Neuronal stem cell (in vitro differentiated cells): ENCODE results near the gene EXO5.

Experiments used
- DNase-seq: peaks from one replicate; pipeline ENCODE4 v3.0.0-alpha.2; 2013; ENCODE audit warnings: low spot score
- H2AFZ ChIP-seq: one replicate; pipeline ENCODE4 v1.6.1; 2013; ENCODE audit warnings: mild to moderate bottlenecking, low read length, inconsistent platforms
- H2AK5ac ChIP-seq: 2 replicates; pipeline ENCODE4 v1.6.1; 2013; ENCODE audit warnings: low read depth, mild to moderate bottlenecking, inconsistent platforms, low read length, moderate library complexity, mixed read lengths
- H2BK120ac ChIP-seq: 2 replicates; pipeline ENCODE4 v1.6.1; 2013; ENCODE audit warnings: low read depth, mild to moderate bottlenecking, inconsistent platforms, low read length, moderate library complexity, mixed read lengths
- H2BK12ac ChIP-seq: one replicate; pipeline ENCODE4 v1.6.1; 2013; ENCODE audit warnings: low read length, inconsistent platforms
- H2BK15ac ChIP-seq: 2 replicates; pipeline ENCODE4 v1.6.1; 2013; ENCODE audit warnings: mild to moderate bottlenecking, low read length, inconsistent platforms, mixed read lengths
- H2BK5ac ChIP-seq: one replicate; pipeline ENCODE4 v1.6.1; 2013; ENCODE audit warnings: inconsistent platforms, mild to moderate bottlenecking, low read length, moderate library complexity
- H3K14ac ChIP-seq: one replicate; pipeline ENCODE4 v1.6.1; 2013; ENCODE audit warnings: low read length, inconsistent platforms
- H3K18ac ChIP-seq: 2 replicates; pipeline ENCODE4 v1.6.1; 2013; ENCODE audit warnings: low read length, inconsistent platforms
- H3K23ac ChIP-seq: 2 replicates; pipeline ENCODE4 v1.6.1; 2013; ENCODE audit warnings: low read depth, mild to moderate bottlenecking, mixed read lengths, low read length, inconsistent platforms; ENCODE audit not compliant: poor library complexity
- H3K27ac ChIP-seq: replicated peaks from 3 replicates; pipeline ENCODE4 v1.5.1; 2013; ENCODE audit warnings: low read length, inconsistent platforms
- H3K27me3 ChIP-seq, 3 experiments: 2 replicates each; pipeline ENCODE4 v1.6.1; 2013; ENCODE audit warnings: low read length in 3 of 3, mild to moderate bottlenecking in 2 of 3, inconsistent platforms in 1 of 3, low read depth in 1 of 3, mixed read lengths in 1 of 3, moderate library complexity in 1 of 3; ENCODE audit not compliant: control insufficient read depth in 3 of 3, insufficient read depth in 3 of 3
- H3K36me3 ChIP-seq, 2 donors: replicated peaks in 1 of 2; 2 replicates each; pipeline ENCODE4 v1.6.1; 2013; ENCODE audit warnings: low read length in 2 of 2; ENCODE audit not compliant: control insufficient read depth in 2 of 2, insufficient read depth in 2 of 2
- H3K4ac ChIP-seq: 2 replicates; pipeline ENCODE4 v1.6.1; 2013; ENCODE audit warnings: inconsistent platforms, mild to moderate bottlenecking, low read length, moderate library complexity
- H3K4me1 ChIP-seq, 2 donors: 1 replicate in 1 of 2; 2 replicates in 1 of 2; pipeline ENCODE4 v1.6.1; 2013; ENCODE audit warnings: low read length in 2 of 2, low read depth in 1 of 2; ENCODE audit not compliant: control insufficient read depth in 2 of 2, insufficient read depth in 1 of 2
- H3K4me2 ChIP-seq: one replicate; pipeline ENCODE4 v1.6.1; 2013; ENCODE audit warnings: mild to moderate bottlenecking, low read length, inconsistent platforms; ENCODE audit not compliant: insufficient read depth, poor library complexity, severe bottlenecking
- H3K4me3 ChIP-seq, 2 donors: 2 replicates each; pipeline ENCODE4 v1.5.1; 2013; ENCODE audit warnings: low read length in 2 of 2, mild to moderate bottlenecking in 2 of 2, inconsistent platforms in 1 of 2, moderate library complexity in 1 of 2
- H3K79me1 ChIP-seq: one replicate; pipeline ENCODE4 v1.6.1; 2013; ENCODE audit warnings: low read depth, mild to moderate bottlenecking, inconsistent platforms, low read length, moderate library complexity
- H3K9ac ChIP-seq: one replicate; pipeline ENCODE4 v1.6.1; 2013; ENCODE audit warnings: mild to moderate bottlenecking, low read depth, low read length, inconsistent platforms; ENCODE audit not compliant: poor library complexity
- H3K9me3 ChIP-seq, 2 donors: replicated peaks in 1 of 2; 2 replicates each; pipeline versions ENCODE3 to v1.6.1; 2013; ENCODE audit warnings: low read length in 2 of 2, mild to moderate bottlenecking in 2 of 2, inconsistent platforms in 1 of 2, low read depth in 1 of 2, mixed read lengths in 1 of 2, moderate library complexity in 1 of 2; ENCODE audit not compliant: control insufficient read depth in 2 of 2, insufficient read depth in 1 of 2
- H4K8ac ChIP-seq: one replicate; pipeline ENCODE4 v1.6.1; 2013; ENCODE audit warnings: low read depth, mild to moderate bottlenecking, inconsistent platforms, low read length, moderate library complexity
- H4K91ac ChIP-seq: one replicate; pipeline ENCODE4 v1.6.1; 2013; ENCODE audit warnings: low read length, low read depth, mild to moderate bottlenecking, inconsistent platforms; ENCODE audit not compliant: poor library complexity
- WGBS, 2 donors: extraction: QIAGEN DNeasy Blood & Tissue Kit; methylation state at CpG; one replicate each; pipeline ENCODE4 v1.1.7; 2013; ENCODE audit warnings: missing lambda C conversion rate in 2 of 2, mixed read lengths in 1 of 2; ENCODE audit not compliant: insufficient read length in 2 of 2, insufficient replicate concordance in 1 of 2; ENCODE audit errors: extremely low coverage in 2 of 2; 5-methylcytosine and 5-hydroxymethylcytosine counted together

The EXO5 gene

GRCh38 chr1:40534589-40534988, 26.0 kb downstream of the EXO5 start:
- no peak overlapping the region for H3K4ac ChIP-seq

GRCh38 chr1:40535732-40536131, 27.2 kb downstream of the EXO5 start:
- Histone ChIP-seq H2BK120ac (no peak overlapping the region), H4K91ac (no peak overlapping the region), H3K4me2 (no peak overlapping the region), H3K9ac (no peak overlapping the region), H2BK15ac (no peak overlapping the region), H3K27me3 (no peaks in the 10 kb centered on the region), H3K4ac (no peak overlapping the region), H3K4me1 (peaks cover 0 to 3% of the 10 kb centered on the region in 2 donors), H3K79me1 (no peaks in the 10 kb centered on the region), H2AK5ac (no peak overlapping the region), H3K36me3 (peaks cover 0 to 2% of the 10 kb centered on the region in 2 donors), H3K23ac (no peak overlapping the region), H3K14ac (no peak overlapping the region), H3K9me3 (peaks cover 0 to 8% of the 10 kb centered on the region in 2 donors), H2BK12ac (no peak overlapping the region), H3K27ac (no peak overlapping the region), H2AFZ (no peak overlapping the region), H3K4me3 (no peak overlapping the region), H2BK5ac (no peak overlapping the region), H4K8ac (no peak overlapping the region), H3K18ac (no peak overlapping the region)
- no CpG with 5 or more reads among the region's 2 CpGs for WGBS, 2 donors
- DNase-seq, result no peak

More at GRCh38 chr1:40534589-40534988, 26.0 kb downstream of the EXO5 start:
- peaks cover 0 to 2% of the 10 kb centered on the region in 2 donors for H3K36me3 ChIP-seq
- no peak overlapping the region for H3K27ac ChIP-seq
- no peaks in the 10 kb centered on the region for H3K27me3 ChIP-seq
- H3K18ac ChIP-seq, result no peak overlapping the region
- H2AFZ ChIP-seq, result no peak overlapping the region
- no peak overlapping the region for H3K23ac ChIP-seq
- no peak overlapping the region for H3K9ac ChIP-seq
- no peak for DNase-seq
- no peak overlapping the region for H2AK5ac ChIP-seq
- no peak overlapping the region for H3K14ac ChIP-seq
- H2BK12ac ChIP-seq, result no peak overlapping the region
- no peak overlapping the region for H2BK15ac ChIP-seq
- peaks cover 0 to 11% of the 10 kb centered on the region in 2 donors for H3K9me3 ChIP-seq
- peaks cover 0 to 3% of the 10 kb centered on the region in 2 donors for H3K4me1 ChIP-seq
- no peak overlapping the region for H2BK5ac ChIP-seq
- no peak overlapping the region for H2BK120ac ChIP-seq
- H4K91ac ChIP-seq, result no peak overlapping the region
- no peak overlapping the region for H4K8ac ChIP-seq
- H3K79me1 ChIP-seq, result no peaks in the 10 kb centered on the region
- H3K4me2 ChIP-seq, result no peak overlapping the region
- H3K4me3 ChIP-seq, result no peak overlapping the region

- Histone ChIP-seq H2BK12ac (no peak overlapping the region), H4K8ac (no peak overlapping the region), H3K23ac (no peak overlapping the region), H3K4me2 (no peak overlapping the region), H3K14ac (no peak overlapping the region), H3K79me1 (no peaks in the 10 kb centered on the region), H2BK120ac (no peak overlapping the region), H2AFZ (no peak overlapping the region), H2BK15ac (no peak overlapping the region), H2BK5ac (no peak overlapping the region), H3K9me3 (peaks cover 0 to 8% of the 10 kb centered on the region in 2 donors), H3K4me1 (no peaks in the 10 kb centered on the region), H3K27me3 (no peaks in the 10 kb centered on the region), H3K4ac (no peak overlapping the region), H3K18ac (no peak overlapping the region), H3K9ac (no peak overlapping the region), H3K27ac (no peak overlapping the region), H3K36me3 (peaks cover 2 to 25% of the 10 kb centered on the region in 2 donors), H4K91ac (no peak overlapping the region), H3K4me3 (no peak overlapping the region), H2AK5ac (no peak overlapping the region)
- no CpG with 5 or more reads among the region's 7 CpGs for WGBS, 2 donors
- DNase-seq, result no peak
Measured at GRCh38 chr1:40539338-40539737, 30.8 kb downstream of the EXO5 start.

GRCh38 chr1:40546957-40547356, 38.4 kb downstream of the EXO5 start:
- no peak overlapping the region for H3K14ac ChIP-seq
- no CpG with 5 or more reads among the region's 4 CpGs for WGBS, 2 donors
- H3K4me3 ChIP-seq, result no peak overlapping the region

More at GRCh38 chr1:40546957-40547356, 38.4 kb downstream of the EXO5 start:
- H4K8ac ChIP-seq, result peak overlapping the region; percentile 43
- H4K91ac ChIP-seq, result no peak overlapping the region
- no peak overlapping the region for H2BK120ac ChIP-seq
- H3K4ac ChIP-seq, result no peak overlapping the region
- H2AFZ ChIP-seq, result no peak overlapping the region
- no peak overlapping the region for H3K23ac ChIP-seq
- peak overlapping the region; percentile 2 for H3K4me2 ChIP-seq
- no peak overlapping the region for H3K9ac ChIP-seq
- H2BK15ac ChIP-seq, result no peak overlapping the region
- H3K79me1 ChIP-seq, result no peaks in the 10 kb centered on the region
- no peak overlapping the region for H3K27ac ChIP-seq
- H2AK5ac ChIP-seq, result no peak overlapping the region
- H2BK12ac ChIP-seq, result no peak overlapping the region
- H3K4me1 ChIP-seq, result no peaks in the 10 kb centered on the region
- H3K27me3 ChIP-seq, result no peaks in the 10 kb centered on the region
- peaks cover 7 to 40% of the 10 kb centered on the region in 2 donors for H3K36me3 ChIP-seq
- DNase-seq, result no peak
- H3K18ac ChIP-seq, result no peak overlapping the region
- H3K9me3 ChIP-seq, result peaks cover 7 to 13% of the 10 kb centered on the region in 2 donors
- H2BK5ac ChIP-seq, result no peak overlapping the region
